ENCODE results near the gene CHCHD3. TPM values are rescaled to one million over a fixed set of nuclear protein-coding genes. Genes with fewer than 3 reads are reported as not detected.

CHCHD3 gene
- polyA plus RNA-seq, 1 donor = 66.2 TPM

DNA sequence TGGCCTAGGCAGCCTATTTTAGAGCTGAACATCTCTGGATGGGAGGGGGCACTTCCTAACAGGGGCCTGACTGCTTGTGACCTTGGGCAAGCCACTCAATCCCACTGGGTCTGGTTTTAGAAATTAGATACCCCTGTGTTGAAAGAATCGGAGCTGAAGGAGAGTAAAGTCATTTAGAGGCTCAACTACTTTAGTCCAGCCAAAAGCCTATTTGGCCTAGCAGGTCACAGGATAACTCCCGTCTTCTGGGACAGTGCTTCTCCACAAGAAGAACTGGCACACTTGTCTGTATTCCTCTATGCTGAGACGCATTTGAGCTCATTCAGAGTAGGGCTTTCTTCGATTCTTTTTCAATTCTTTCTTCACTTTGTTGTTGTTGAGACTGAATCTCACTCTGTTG, 224.2 kb downstream of the CHCHD3 start:
- DNase-seq = no peak

- DNase-seq = no peak
Observed at GRCh38 chr7:132857031-132857430, 224.9 kb downstream of the CHCHD3 start.

- no peak for DNase-seq
Observed at GRCh38 chr7:132856416-132856815, 225.5 kb downstream of the CHCHD3 start.

DNA sequence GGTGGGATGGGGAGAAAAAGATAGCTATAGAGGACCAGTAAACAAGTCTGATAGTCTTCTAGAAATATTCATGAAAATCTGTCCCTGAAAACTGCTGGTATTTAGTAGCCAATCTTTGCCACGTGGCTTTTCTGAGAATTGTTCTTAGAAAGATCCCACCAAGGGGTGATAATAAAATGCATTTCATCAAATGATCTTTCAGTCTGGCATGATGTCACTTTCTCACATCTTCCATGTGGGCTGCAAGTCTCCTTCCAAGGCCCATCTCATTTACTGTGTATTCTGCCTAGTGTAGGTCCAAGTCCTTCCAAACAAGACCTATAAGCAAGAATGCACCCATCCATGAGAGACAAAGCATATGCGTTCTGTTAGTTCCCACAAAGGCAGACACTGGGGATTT, 226.0 kb downstream of the CHCHD3 start:
- no peak for DNase-seq

DNA sequence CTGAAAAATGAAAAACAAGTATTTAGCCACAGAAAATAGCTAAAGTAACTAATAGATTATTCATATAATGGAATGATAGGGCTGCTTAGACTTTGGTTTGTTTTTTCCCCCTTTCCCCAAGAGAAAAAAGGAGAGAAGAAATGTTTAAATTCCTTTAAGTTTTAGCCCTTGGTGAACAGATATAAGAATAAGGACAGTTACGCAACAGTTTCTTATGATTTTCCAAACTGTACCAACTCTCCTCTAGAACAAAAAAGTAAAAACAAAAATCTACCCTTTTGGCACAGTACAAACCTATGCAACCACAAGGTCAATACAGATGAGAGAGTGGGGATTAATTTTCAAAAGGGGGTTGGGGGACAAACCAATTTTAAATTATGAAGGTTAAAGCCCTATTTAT, 227.7 kb downstream of the CHCHD3 start:
- no peak for DNase-seq

- no peak for DNase-seq
Observed at GRCh38 chr7:132847376-132847775, 234.5 kb downstream of the CHCHD3 start.

- DNase-seq = no peak
Observed at GRCh38 chr7:132846086-132846485, 235.8 kb downstream of the CHCHD3 start.

GRCh38 chr7:132842478-132842877, 239.4 kb downstream of the CHCHD3 start:
- no peak for DNase-seq

DNA sequence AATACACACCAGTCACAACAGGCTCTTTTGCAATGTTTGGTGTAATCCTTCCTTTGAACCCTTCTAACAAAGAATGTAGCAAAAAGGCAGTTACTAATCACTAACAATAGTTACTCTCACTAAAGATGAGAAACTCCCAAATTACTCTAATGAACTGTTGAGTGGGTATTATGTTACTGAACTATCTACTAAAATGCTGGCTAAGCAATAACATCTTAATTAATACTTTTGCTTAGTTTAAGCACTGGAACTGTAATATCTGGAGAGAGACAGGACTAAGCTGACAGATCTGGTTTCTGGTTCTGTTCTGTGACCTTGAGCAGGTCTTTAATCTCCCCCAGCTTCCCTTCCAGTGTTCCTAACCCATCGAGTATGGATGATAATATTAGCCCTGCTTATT, 241.7 kb downstream of the CHCHD3 start:
- DNase-seq = no peak

DNA sequence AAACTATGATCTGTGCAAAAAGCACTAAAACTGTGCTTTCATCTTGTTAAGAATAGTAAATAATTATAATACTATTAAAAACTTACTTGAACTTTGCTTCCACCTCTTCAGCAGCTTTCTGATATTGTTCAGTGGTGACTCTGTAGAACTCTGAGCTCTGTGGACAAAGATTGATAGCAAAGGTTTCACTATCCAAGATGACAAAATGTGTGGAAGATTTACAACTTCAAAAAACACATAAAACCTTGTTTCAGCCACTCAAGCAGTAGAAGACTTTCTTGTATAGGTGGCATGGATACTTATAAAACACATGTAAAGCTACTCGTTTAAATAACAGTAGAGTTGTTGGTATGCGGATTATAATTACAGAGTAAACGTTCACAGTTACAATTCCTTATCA, 243.6 kb downstream of the CHCHD3 start:
- no peak for DNase-seq

GRCh38 chr7:132837529-132837928, 244.4 kb downstream of the CHCHD3 start:
- no peak for DNase-seq

- DNase-seq = no peak
Observed at GRCh38 chr7:132836746-132837145, 245.1 kb downstream of the CHCHD3 start.

GRCh38 chr7:132830941-132831340, 250.9 kb downstream of the CHCHD3 start:
- DNase-seq = no peak

- no peak for DNase-seq
Observed at GRCh38 chr7:132828502-132828901, 253.4 kb downstream of the CHCHD3 start.

GRCh38 chr7:132825932-132826835, 255.7 kb downstream of the CHCHD3 start:
- no peak for DNase-seq

DNA sequence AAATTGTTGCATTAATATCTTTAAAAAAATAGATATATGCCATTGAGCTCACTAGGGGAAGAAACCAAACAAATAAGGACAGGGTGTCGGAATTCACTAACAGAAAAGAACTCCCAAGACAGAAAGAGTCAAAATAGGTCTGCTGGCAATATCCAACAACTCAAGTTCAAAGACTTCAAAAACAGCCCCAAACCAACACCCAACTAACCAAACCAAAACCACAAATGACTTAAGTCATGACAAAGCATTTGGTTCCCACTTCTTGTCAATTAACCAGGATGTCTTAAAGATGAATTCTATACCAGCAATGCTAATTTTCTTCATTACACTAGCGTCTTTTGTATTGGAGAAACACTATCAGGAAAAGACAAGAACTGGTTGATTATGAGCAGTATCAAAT, 256.7 kb downstream of the CHCHD3 start:
- DNase-seq = no peak

DNA sequence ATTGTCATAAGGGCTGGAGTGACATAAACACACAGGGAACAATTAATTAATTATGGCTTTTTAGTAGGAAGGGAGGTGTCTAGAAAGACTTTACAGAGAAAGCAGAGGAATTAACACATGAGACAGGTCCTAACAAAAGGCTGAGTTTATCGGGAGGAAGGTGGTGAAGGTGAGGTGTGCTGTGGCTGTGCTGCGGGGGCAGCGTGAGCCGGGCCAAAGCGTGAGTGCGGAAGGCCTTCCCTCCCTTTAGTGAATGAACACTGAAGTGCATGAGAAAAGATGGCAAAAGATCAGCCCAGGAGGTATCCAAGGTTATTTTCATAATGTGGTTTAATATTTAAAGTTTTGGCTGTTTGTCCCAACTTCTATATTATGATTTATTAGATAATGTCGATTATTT, 262.2 kb downstream of the CHCHD3 start:
- DNase-seq = no peak

- no peak for DNase-seq
Observed at GRCh38 chr7:132817949-132818348, 263.9 kb downstream of the CHCHD3 start.

DNA sequence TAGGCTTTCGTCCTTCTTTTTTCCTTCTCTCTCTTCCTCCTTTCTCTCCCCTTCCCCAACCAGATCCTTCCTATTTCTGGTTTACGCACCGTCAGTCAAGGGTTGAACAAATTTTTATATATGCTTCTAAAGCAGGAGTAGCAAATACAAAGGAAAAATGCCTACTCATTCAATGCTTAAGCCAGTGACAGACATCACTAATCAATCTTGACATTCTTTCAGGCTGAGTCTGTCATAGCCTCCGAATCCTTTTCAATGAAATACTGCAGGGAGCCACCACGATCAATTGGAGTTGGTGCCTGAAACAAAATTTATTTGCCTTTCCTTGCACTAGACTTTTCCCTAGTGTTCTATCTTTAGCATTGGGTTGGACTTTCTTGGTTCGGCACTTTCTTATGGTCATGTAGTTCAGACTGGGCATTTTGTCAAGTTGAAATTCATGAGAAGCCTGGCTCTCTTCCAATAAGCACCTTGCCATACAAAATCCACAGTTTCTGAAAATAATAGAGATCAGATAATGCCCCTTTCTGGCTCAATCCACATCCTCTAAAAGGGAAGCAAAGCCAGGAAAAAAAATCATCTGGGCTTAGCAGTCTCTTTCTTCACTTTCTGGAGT, 266.1 kb downstream of the CHCHD3 start:
- DNase-seq = no peak

DNA sequence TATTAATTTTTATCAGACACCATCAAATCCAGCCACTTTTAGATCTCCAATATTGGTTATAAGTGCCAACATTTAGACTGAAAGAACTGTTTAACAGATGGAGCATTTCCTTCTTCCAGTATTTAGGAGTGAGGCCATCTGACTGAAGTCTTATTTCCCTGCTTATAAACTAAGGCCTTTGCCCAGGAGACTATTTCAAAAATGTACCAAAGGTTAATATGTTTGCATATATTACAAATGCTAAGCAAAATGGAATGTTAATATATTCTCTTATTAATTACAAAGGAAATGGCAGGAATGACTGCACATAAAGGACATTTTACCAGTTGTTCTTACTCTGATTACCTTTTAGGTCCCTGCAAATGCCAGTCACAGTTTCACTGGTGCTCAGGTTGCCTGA, 266.8 kb downstream of the CHCHD3 start:
- no peak for DNase-seq

DNA sequence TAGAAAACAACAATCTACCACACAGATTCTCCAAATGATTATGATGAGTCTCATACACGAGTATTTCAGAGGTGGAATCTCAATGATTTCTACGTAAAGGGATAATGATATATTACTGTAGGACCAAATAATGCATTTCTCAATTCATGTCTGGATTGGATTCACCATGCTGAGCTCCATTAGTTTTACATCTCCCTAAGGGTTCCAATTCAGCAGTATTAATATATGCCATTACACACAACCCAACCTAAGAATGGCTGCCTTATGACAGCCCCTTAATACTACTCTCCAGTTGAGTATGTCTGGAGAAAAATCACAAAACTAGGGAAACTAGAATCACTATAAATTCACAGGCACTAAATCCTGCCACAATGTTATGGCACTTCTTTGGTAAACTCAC, 271.3 kb downstream of the CHCHD3 start:
- DNase-seq = no peak

DNA sequence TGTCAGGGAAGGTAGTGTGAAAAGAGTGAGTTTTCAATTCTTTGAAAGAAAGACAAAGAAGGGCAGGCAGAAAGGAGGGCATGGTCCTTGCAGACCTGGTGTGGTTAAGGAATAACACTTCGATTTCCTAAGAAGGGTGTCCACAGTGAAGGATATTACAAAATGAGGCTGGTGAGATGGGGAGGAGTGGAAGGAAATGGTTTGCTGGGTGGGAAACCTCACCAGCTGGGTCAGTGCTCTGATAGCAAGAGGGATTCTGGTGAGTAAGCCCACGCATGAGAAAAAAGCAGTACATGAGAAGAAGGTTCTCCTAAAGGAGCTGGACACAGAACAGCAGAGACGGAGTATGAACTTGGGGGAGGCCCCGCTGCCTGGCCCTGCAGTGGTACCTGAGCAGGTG, 275.1 kb downstream of the CHCHD3 start:
- DNase-seq = no peak

- DNase-seq = no peak
Observed at GRCh38 chr7:132805766-132806165, 276.1 kb downstream of the CHCHD3 start.

DNA sequence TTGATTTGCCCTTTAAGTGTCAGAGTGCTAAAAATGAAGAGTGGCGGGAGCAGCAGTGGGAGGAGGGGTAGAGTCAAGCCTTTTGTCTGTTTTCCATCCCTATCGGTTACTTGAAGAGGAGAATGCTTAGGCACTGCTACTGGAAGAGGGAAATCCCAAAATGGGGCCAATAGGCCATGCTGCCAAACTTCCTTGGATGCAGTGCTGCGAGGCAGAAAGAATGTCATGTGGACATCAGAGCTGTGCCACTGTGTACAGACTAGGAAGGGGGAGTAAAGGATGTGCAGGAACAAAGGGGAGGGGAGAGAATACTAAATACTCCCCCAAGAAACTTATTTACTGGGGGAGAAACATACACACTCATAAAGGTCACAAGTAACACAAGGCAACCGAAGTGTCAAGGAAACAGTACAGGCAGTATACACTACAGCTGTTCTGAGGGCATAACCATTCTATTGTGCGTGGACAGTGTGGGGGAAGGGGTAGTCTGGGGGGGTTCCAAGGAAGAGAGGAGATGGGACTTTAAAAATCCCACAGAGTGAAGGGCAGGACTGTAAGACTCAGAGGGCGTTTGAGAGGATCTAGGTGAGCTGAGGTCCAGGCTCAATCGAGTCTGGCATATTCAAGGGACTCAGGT, 276.9 kb downstream of the CHCHD3 start:
- no peak for DNase-seq
